Fibroblast of peridontal ligament (primary cell): ENCODE data around the gene POU2AF2.
"Not testable (repeated sequence)": the region's sequence is repeated elsewhere in the genome, so short reads cannot be mapped to it uniquely, and the experiment has no call there.

Source experiments
- DNase-seq: peaks from one replicate; pipeline ENCODE4 v3.0.0-alpha.2; 2010; ENCODE audit errors: extremely low read depth

POU2AF2 gene

DNA sequence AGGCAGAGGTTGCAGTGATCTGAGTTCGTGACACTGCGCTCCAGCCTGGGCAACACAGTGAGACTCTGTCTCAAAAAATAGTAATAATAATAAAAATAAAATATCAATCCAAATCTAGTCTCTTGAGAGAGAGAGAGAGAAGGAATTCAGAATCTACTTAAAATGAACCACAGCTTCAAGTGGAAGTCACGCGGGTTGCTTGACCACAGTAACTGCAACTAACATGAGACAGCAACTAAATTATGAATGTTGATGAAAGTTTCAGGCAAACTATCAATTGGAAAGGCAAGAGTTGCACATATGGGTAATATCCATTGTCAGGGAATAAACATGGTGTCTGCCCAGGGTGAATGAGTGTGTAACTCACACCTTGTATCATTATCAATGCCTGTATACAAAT is 12.5 kb downstream of the POU2AF2 start:
- no peak for DNase-seq

GRCh38 chr11:111259896-111260295 is 14.4 kb downstream of the POU2AF2 start:
- DNase-seq = no peak

GRCh38 chr11:111260811-111261210 is 15.3 kb downstream of the POU2AF2 start:
- DNase-seq = peak; percentile 42

- no peak for DNase-seq
Observed at GRCh38 chr11:111264646-111265045, 19.1 kb downstream of the POU2AF2 start.

GRCh38 chr11:111265421-111265820 is 19.9 kb downstream of the POU2AF2 start:
- DNase-seq = no peak

- DNase-seq = not testable (repeated sequence)
Observed at GRCh38 chr11:111268303-111268702, 22.8 kb downstream of the POU2AF2 start.

- DNase-seq = no peak
Observed at GRCh38 chr11:111269146-111269868, 23.8 kb downstream of the POU2AF2 start.

DNA sequence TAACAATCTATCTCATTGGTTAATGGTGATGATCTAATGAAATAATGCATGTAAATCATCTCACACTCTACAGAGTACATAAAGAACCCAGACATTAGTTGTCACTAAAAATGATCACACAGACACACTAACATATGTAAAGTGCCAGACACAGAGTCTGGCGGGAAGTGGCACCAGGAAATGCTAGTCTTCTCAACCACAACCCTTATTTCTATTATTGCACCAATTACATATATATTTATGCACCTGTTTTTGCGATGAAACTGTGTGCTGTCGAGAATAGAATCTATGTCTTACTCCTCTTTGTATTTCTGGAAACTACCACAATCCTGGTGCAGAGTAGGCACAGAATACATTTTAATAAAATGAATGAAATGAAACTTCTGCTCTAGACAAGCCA is 26.9 kb downstream of the POU2AF2 start:
- DNase-seq = no peak

DNA sequence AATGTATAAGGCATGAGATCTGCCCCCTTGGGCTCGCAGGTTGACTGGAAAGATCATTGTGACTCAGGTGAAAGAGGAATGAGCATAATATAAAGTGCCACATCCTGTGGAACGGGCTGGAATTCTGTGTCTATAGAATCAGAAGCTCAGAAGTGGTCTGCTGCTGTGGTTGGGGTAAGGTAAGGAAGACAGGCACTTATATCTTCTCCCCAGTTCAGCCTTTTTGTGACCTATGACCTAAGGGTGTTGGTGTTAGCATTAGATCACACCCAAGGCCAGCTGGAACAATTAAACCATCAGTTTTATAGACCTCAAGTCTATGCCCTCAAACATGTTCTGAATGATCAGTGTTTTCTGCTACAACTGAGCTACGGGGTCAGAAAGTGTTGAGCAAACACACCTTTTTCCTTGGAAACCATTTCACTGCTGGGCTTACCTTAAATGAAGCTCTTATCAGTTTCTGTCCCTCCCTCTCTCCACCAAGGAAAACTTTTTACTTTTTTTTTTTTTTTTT is 37.1 kb downstream of the POU2AF2 start:
- no peak for DNase-seq

GRCh38 chr11:111283945-111284481 is 38.5 kb downstream of the POU2AF2 start:
- DNase-seq = no peak

- peak; percentile 54 for DNase-seq
Observed at GRCh38 chr11:111285189-111286091, 39.9 kb downstream of the POU2AF2 start.

DNA sequence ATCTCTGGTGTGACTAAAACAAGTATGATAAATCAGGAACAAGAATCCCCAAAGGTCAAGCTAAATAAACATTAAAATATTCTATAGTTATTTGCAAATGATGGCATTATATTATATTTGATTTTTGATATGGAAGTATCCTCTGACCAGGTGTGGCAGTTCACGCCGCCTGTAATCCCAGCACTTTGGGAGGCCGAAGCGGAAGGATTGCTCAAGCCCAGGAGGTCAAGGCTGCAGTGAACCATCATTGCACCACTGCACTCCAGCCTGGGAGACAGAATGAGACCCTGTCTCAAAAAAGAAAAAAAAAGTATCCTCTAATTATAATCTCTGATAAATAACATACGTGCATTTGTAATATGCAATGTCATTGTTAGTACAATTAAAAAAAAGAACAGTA is 46.2 kb downstream of the POU2AF2 start:
- DNase-seq = no peak

- DNase-seq = not testable (repeated sequence)
Observed at GRCh38 chr11:111292408-111292807, 46.9 kb downstream of the POU2AF2 start.

GRCh38 chr11:111296196-111296595 is 50.7 kb downstream of the POU2AF2 start:
- DNase-seq = no peak

DNA sequence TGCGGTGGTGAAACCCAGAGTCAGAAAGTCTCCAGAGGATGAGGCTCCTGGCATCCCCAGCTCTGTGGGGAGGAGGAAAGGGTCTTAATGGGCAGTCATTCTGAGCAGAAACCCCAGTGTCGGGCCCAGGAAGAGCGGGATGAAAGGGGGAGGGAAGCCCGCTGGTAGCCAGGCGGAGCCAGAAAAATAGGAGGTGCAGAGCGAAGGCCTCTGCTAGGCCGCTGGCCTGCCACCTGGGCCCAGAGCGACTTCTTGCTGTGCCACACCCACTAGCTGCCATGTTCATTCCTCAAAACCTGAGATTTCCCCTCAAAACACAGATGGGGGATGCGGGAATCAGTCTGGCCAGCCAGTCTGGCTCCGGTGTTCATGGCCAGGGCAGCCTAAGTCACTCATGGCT is 52.2 kb downstream of the POU2AF2 start:
- DNase-seq = no peak

GRCh38 chr11:111298413-111299100 is 53.0 kb downstream of the POU2AF2 start, which contains the start of gene POU2AF3:
TSS of gene POU2AF3 (plus strand) at chr11:111298546. CDS start at chr11:111298582, 36 bp downstream.
- no peak for DNase-seq

- DNase-seq = peak; percentile 22
Observed at GRCh38 chr11:111299101-111300026, 53.8 kb downstream of the POU2AF2 start.

DNA sequence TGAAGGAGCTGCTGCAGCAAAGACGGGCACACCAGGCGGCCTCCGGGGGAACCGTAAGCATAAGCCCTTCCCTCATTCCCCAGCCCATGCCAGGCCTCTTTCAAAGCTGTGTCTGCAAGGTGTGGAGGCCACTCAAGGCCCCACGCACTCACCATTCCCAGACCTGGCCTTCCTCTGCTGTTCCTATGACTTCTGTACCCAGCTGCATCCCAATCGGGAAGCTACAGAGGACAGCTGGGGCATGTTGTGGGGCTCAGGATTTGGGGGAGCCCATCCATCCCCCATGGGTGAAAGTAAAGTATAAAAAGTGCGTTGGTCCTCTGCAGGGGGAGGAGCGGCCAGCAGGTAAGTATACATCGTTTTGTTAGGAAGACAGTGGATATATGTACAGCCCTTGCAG is 55.0 kb downstream of the POU2AF2 start:
- DNase-seq = no peak

DNA sequence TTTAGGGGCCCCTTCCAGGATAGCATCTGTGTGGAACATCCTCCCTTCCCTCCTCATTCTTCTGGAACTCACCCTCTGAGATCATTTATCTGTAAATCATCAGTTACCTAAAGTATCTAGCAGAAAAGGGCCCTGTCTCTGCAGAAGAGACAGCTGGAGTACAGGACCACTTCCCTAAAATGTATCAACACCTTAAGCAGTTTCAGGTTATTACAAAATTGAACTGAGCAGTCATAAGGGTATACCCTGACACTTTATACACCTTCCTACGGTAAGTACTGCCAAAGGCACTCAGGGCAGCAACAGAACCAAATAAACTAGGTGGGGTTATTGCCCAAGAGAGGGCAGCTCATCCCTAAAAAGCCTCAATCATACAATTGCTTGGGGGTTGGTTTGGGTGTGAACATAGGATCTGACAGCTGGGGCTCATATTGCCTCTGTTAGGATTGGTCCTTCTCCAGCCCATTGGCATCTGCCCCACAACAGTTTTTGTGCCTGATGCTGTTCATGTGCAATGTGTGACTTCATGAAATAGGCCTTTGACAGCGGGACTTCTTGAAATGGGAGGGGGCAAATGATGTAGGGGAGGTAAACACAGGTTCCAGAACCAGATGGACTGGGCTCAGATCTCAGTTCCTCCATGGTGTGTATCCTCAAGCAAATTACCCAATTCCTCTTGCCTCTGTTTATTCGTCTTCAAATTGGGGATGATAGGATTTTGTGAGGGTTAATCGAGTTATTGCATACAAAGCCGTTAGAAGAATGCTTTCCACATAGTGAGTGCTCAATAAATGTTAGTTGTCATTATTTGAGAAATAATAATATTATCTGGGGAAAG is 55.7 kb downstream of the POU2AF2 start:
- no peak for DNase-seq

DNA sequence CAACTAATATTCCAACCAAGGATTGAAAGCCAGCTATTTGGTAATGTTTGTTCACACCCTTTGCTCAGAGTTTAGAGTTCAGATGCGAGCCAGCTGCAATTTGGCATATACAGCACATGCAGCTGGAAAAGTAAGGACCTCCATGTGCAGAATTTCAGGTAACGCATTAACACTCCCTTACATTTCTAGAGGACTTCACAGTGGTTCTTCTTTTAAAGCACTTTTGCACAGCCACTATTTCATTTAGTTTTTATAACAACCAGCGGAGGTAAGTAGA is 56.3 kb downstream of the POU2AF2 start:
- DNase-seq = no peak
